OCI-LY3 (cell line): ENCODE results near the gene RFPL2.
"Not testable (repeated sequence)": the region's sequence is repeated elsewhere in the genome, so short reads cannot be mapped to it uniquely, and the experiment has no call there.

Source experiments
- CTCF ChIP-seq: fragments of 200-600, 300-600 bp; sonication (generic); IDR thresholded peaks from 2 replicates; pipeline ENCODE4 v1.5.1; 2014; ENCODE audit warnings: antibody characterized with exemption, low read length, low read depth
- EZH2phosphoT487 ChIP-seq: fragments of 200-600 bp; shearing (Covaris generic); IDR thresholded peaks from 2 replicates; pipeline ENCODE4 v1.6.1; 2018; ENCODE audit warnings: antibody characterized with exemption, mixed run types, low read depth

DNA sequence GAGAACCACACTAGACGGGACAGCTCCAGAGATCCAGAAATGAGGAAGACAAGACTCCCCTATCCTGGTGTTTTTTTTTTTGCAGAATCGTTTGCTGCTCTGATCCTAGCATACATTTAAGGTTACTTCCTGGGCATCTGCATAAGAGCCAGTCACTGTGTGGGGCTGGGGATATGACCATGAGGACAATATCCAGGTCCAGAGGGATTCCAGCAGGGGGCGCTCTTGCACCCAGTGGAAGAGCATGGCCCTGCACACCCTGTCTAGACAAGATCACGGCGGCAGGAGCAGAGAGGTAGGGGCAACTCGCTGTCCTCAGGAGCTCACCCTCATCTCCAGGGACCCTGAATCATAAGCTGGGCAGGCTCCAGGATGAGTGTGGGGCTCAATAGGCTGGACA is 64.2 kb downstream of the RFPL2 start:
- peak; percentile 52 for TF ChIP-seq CTCF
- TF ChIP-seq EZH2phosphoT487, result not testable (repeated sequence)
